ENCODE data around the gene PRIMA1. TPM values are rescaled to one million over a fixed set of nuclear protein-coding genes. Genes with fewer than 3 reads are reported as not detected.

Gene PRIMA1
- total RNA-seq, 1 experiment from 2014 or later = not detected

- H3K27me3 Mint-ChIP-seq (ENCODE audit: unreplicated experiment) = peaks cover 83% of the 10 kb centered on the region
- BruUV-seq (replicated peaks) = no TSS peak
- intact Hi-C loops (cut with micrococcal nuclease; ENCODE audit: unreplicated experiment) = no loop called here
- H3K9me3 Mint-ChIP-seq (ENCODE audit: low read depth, unreplicated experiment) = peaks cover 2% of the 10 kb centered on the region
- H3K36me3 Mint-ChIP-seq (ENCODE audit: insufficient read depth, unreplicated experiment) = no peaks in the 10 kb centered on the region
- H3K4me3 Mint-ChIP-seq (ENCODE audit: low read depth, unreplicated experiment) = no peak overlapping the region
- CTCF ChIA-PET = no interaction called here
- DNase-seq = no peak
- no peaks in the 10 kb centered on the region for H3K4me1 Mint-ChIP-seq (ENCODE audit: low read depth, unreplicated experiment)
- H3K27ac Mint-ChIP-seq (ENCODE audit: unreplicated experiment) = no peak overlapping the region
- TF ChIP-seq, protein P1, sequence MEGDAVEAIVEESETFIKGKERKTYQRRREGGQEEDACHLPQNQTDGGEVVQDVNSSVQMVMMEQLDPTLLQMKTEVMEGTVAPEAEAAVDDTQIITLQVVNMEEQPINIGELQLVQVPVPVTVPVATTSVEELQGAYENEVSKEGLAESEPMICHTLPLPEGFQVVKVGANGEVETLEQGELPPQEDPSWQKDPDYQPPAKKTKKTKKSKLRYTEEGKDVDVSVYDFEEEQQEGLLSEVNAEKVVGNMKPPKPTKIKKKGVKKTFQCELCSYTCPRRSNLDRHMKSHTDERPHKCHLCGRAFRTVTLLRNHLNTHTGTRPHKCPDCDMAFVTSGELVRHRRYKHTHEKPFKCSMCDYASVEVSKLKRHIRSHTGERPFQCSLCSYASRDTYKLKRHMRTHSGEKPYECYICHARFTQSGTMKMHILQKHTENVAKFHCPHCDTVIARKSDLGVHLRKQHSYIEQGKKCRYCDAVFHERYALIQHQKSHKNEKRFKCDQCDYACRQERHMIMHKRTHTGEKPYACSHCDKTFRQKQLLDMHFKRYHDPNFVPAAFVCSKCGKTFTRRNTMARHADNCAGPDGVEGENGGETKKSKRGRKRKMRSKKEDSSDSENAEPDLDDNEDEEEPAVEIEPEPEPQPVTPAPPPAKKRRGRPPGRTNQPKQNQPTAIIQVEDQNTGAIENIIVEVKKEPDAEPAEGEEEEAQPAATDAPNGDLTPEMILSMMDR (IDR thresholded peaks at IDR 0.05; ENCODE audit: unreplicated experiment) = no peak
These were observed 85.3 kb downstream of the PRIMA1 start for GRCh38 chr14:93702946-93703345.

- BruUV-seq (replicated peaks) = no TSS peak
- H3K4me3 Mint-ChIP-seq (ENCODE audit: low read depth, unreplicated experiment) = no peak overlapping the region
- CTCF ChIA-PET = no interaction called here
These were observed 86.7 kb downstream of the PRIMA1 start for GRCh38 chr14:93701562-93701961.

DNA sequence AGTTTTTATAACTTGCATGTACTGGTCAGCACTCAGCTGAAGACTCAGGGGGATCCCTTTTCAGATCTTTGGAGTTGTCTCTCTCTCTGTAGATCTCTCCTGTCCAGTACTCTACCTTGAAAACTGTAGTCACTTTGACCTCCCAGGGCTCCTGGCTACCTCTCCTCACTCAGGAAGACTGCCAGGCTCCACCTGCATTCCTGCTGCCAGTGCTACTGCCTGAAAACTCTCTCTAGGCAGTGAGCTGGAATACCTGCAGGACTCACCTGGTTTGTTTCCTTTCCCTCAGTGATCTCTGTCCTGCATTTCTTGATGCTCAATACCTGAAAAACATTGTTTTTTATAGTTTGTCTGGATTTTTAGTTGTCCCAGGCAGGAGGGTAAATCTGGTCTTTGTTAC, 87.4 kb downstream of the PRIMA1 start:
- intact Hi-C loops (cut with micrococcal nuclease; ENCODE audit: unreplicated experiment) = no loop called here
- CTCF ChIA-PET = no interaction called here

More at GRCh38 chr14:93701562-93701961, 86.7 kb downstream of the PRIMA1 start:
- no peak overlapping the region for H3K27ac Mint-ChIP-seq (ENCODE audit: unreplicated experiment)
- no peaks in the 10 kb centered on the region for H3K4me1 Mint-ChIP-seq (ENCODE audit: low read depth, unreplicated experiment)
- no peak for DNase-seq
- H3K27me3 Mint-ChIP-seq (ENCODE audit: unreplicated experiment) = peaks cover 74% of the 10 kb centered on the region
- H3K36me3 Mint-ChIP-seq (ENCODE audit: insufficient read depth, unreplicated experiment) = no peaks in the 10 kb centered on the region
- TF ChIP-seq, protein P1 (IDR thresholded peaks at IDR 0.05; ENCODE audit: unreplicated experiment) = no peak
- intact Hi-C loops (cut with micrococcal nuclease; ENCODE audit: unreplicated experiment) = no loop called here
- H3K9me3 Mint-ChIP-seq (ENCODE audit: low read depth, unreplicated experiment) = peaks cover 2% of the 10 kb centered on the region

GRCh38 chr14:93693914-93694313, 94.4 kb downstream of the PRIMA1 start:
- TF ChIP-seq, protein P1 (IDR thresholded peaks at IDR 0.05; ENCODE audit: unreplicated experiment) = no peak
- no peak for DNase-seq
- no peak overlapping the region for H3K27ac Mint-ChIP-seq (ENCODE audit: unreplicated experiment)
- peaks cover 45% of the 10 kb centered on the region for H3K27me3 Mint-ChIP-seq (ENCODE audit: unreplicated experiment)
- H3K36me3 Mint-ChIP-seq (ENCODE audit: insufficient read depth, unreplicated experiment) = no peaks in the 10 kb centered on the region
- H3K4me3 Mint-ChIP-seq (ENCODE audit: low read depth, unreplicated experiment) = no peak overlapping the region
- CTCF ChIA-PET = no interaction called here
- BruUV-seq (replicated peaks) = no TSS peak
- intact Hi-C loops (cut with micrococcal nuclease; ENCODE audit: unreplicated experiment) = no loop called here
- no peaks in the 10 kb centered on the region for H3K4me1 Mint-ChIP-seq (ENCODE audit: low read depth, unreplicated experiment)
- no peaks in the 10 kb centered on the region for H3K9me3 Mint-ChIP-seq (ENCODE audit: low read depth, unreplicated experiment)

More for the DNA sequence above, 87.4 kb downstream of the PRIMA1 start:
- H3K27me3 Mint-ChIP-seq (ENCODE audit: unreplicated experiment) = peaks cover 67% of the 10 kb centered on the region
- TF ChIP-seq, protein P1 (IDR thresholded peaks at IDR 0.05; ENCODE audit: unreplicated experiment) = no peak
- H3K9me3 Mint-ChIP-seq (ENCODE audit: low read depth, unreplicated experiment) = peaks cover 2% of the 10 kb centered on the region
- no TSS peak for BruUV-seq (replicated peaks)
- H3K27ac Mint-ChIP-seq (ENCODE audit: unreplicated experiment) = no peak overlapping the region
- no peaks in the 10 kb centered on the region for H3K36me3 Mint-ChIP-seq (ENCODE audit: insufficient read depth, unreplicated experiment)
- no peak overlapping the region for H3K4me3 Mint-ChIP-seq (ENCODE audit: low read depth, unreplicated experiment)
- DNase-seq = no peak
- no peaks in the 10 kb centered on the region for H3K4me1 Mint-ChIP-seq (ENCODE audit: low read depth, unreplicated experiment)

Data from Calu3 (cell line).